HEK293T (cell line): ENCODE results near the gene SFT2D1.

Experiments
- ARNT ChIP-seq: fragments of 450-650 bp; IDR thresholded peaks from 2 replicates; pipeline ENCODE4 v1.6.1; 2017; ENCODE audit warnings: mild to moderate bottlenecking
- BHLHE40 ChIP-seq: fragments of 450-650 bp; IDR thresholded peaks from 2 replicates; pipeline ENCODE4 v1.6.1; 2016; ENCODE audit warnings: mild to moderate bottlenecking, moderate library complexity, borderline replicate concordance
- ELF4 ChIP-seq: fragments of 450-650 bp; IDR thresholded peaks from 2 replicates; pipeline ENCODE4 v1.6.1; 2017; ENCODE audit warnings: antibody characterized with exemption
- FOXA1 ChIP-seq: fragments of 450-650 bp; IDR thresholded peaks from 2 replicates; pipeline ENCODE4 v1.6.1; 2016; ENCODE audit warnings: mild to moderate bottlenecking
- FOXK2 ChIP-seq: fragments of 450-650 bp; IDR thresholded peaks from 2 replicates; pipeline ENCODE4 v1.6.1; 2016; ENCODE audit warnings: mild to moderate bottlenecking
- FOXM1 ChIP-seq: fragments of 450-650 bp; IDR thresholded peaks from 2 replicates; pipeline ENCODE4 v1.6.1; 2017; ENCODE audit warnings: mild to moderate bottlenecking, borderline replicate concordance
- LEF1 ChIP-seq: fragments of 450-650 bp; IDR thresholded peaks from 2 replicates; pipeline ENCODE4 v1.6.1; 2017; ENCODE audit warnings: mild to moderate bottlenecking, borderline replicate concordance
- NFRKB ChIP-seq: fragments of 450-650 bp; IDR thresholded peaks from 2 replicates; pipeline ENCODE4 v1.6.1; 2016; ENCODE audit warnings: mild to moderate bottlenecking, moderate library complexity
- SP1 ChIP-seq: fragments of 450-650 bp; IDR thresholded peaks from 2 replicates; pipeline ENCODE4 v1.6.1; 2017
- SUZ12 ChIP-seq: fragments of 450-650 bp; IDR thresholded peaks from 2 replicates; pipeline ENCODE4 v1.6.1; 2016; ENCODE audit warnings: mild to moderate bottlenecking
- TARDBP ChIP-seq: fragments of 450-650 bp; IDR thresholded peaks from 2 replicates; pipeline ENCODE4 v1.6.1; 2016
- ZNF384 ChIP-seq: fragments of 450-650 bp; IDR thresholded peaks from 2 replicates; pipeline ENCODE4 v1.6.1; 2016
- TF ChIP-seq, protein P1 (sequence below): fragments of 450-650 bp; IDR thresholded peaks from 2 replicates; pipeline ENCODE4 v1.6.1; 2016

DNA sequence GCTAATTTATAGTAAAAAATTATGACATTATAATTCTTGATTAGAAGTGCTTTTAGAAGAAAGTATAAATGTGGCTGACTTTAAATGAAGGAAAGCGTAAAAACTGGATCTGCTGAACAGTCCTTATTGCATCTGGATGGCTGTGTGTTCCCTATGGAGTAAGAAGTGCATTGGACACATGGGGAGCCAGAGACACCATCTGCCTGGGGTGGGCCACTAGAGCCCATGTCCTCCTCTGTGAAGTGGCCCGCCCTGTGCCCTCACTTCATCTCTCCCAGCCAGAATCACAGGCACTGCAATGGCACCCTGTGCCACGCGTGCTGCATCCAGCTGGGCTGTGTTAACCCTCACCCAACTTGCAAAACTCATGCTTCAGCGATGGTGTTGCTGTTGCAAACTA lies 13.2 kb upstream of the SFT2D1 start:
- TF ChIP-seq SP1: no peak
- TF ChIP-seq NFRKB: no peak
- TF ChIP-seq TARDBP: no peak
- TF ChIP-seq SUZ12: no peak
- no peak for TF ChIP-seq ARNT
- TF ChIP-seq FOXM1: no peak
- TF ChIP-seq LEF1: no peak
- no peak for TF ChIP-seq ELF4
- no peak for TF ChIP-seq FOXA1
- no peak for TF ChIP-seq BHLHE40
- no peak for TF ChIP-seq FOXK2
- TF ChIP-seq, protein P1, sequence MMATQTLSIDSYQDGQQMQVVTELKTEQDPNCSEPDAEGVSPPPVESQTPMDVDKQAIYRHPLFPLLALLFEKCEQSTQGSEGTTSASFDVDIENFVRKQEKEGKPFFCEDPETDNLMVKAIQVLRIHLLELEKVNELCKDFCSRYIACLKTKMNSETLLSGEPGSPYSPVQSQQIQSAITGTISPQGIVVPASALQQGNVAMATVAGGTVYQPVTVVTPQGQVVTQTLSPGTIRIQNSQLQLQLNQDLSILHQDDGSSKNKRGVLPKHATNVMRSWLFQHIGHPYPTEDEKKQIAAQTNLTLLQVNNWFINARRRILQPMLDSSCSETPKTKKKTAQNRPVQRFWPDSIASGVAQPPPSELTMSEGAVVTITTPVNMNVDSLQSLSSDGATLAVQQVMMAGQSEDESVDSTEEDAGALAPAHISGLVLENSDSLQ: no peak
- TF ChIP-seq ZNF384: no peak
